Measurements from ENCODE around the gene XYLT1.

DNA sequence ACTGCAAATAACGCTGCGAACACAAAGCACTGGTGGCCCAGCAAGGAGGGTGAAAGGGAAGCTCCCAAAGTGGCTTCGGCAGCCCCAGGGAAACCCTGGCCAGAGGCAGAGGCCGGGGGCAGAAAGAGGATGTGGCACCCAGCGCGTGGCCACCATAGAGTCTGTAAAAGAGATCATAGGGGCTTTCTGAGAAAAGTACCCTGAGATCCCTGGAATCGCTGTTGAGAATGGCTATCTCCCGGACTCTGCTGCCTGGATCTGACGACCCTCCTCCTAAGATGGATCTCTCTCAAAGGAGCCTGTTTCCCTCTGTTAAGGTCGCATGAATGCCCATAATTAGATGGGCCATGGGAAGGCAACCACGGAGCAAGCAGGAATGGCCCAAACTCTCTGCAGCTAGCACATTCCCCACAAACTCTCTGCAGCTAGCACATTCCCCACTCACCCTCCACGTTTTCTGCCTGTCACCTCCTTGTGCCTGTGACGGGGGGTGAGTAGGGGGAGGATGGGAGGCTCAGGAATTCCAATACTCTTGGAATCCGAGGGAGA lies 364.4 kb downstream of the XYLT1 start:
- TF ChIP-seq POLR2AphosphoS5 (IDR thresholded peaks at IDR 0.05): no peak
- no peak for TF ChIP-seq TAF1 (IDR thresholded peaks at IDR 0.05; ENCODE audit: low read depth)
- TF ChIP-seq CTCF (IDR thresholded peaks at IDR 0.05; ENCODE audit: poor library complexity, severe bottlenecking): no peak
- no peak for TF ChIP-seq EZH2 (IDR thresholded peaks at IDR 0.05; ENCODE audit: borderline replicate concordance, insufficient read depth, low read length, poor library complexity, severe bottlenecking)
- TF ChIP-seq EP300 (conservative IDR thresholded peaks at IDR 0.05; ENCODE audit: poor library complexity, severe bottlenecking): no peak
- no peak for TF ChIP-seq MXI1 (conservative IDR thresholded peaks at IDR 0.05; ENCODE audit: poor library complexity, severe bottlenecking)
- TF ChIP-seq SMC3 (conservative IDR thresholded peaks at IDR 0.05; ENCODE audit: poor library complexity): no peak
- TF ChIP-seq REST (IDR thresholded peaks at IDR 0.05; ENCODE audit: borderline replicate concordance): no peak
- no peak for TF ChIP-seq RAD21 (conservative IDR thresholded peaks at IDR 0.05)
